Breast epithelium (tissue), 4 donors: ENCODE measurements around the gene SP9. TPM values are rescaled to one million over a fixed set of nuclear protein-coding genes. Genes with fewer than 3 reads are reported as not detected.

Experiments used
- DNase-seq, 2 donors: peaks; one replicate each; pipeline ENCODE4 v3.0.0-alpha.2; 2019; ENCODE audit warnings: low spot score in 2 of 2
- H3K27ac ChIP-seq, 2 donors: fragments of 200-600 bp; sonication (generic) in 1 of 2; one replicate each; pipeline ENCODE4 v1.5.1; 2016 to 2019; ENCODE audit warnings: mild to moderate bottlenecking in 1 of 2
- H3K27me3 ChIP-seq, 2 donors: fragments of 200-600 bp; sonication (generic) in 1 of 2; one replicate each; pipeline versions ENCODE4 v1.5.1 to v1.6.0; 2017 to 2019; ENCODE audit warnings: control low read depth in 1 of 2, mild to moderate bottlenecking in 1 of 2
- H3K36me3 ChIP-seq: fragments of 200-600 bp; one replicate; pipeline ENCODE4 v1.5.1; 2019
- H3K4me1 ChIP-seq, 2 donors: fragments of 200-600 bp; sonication (generic); one replicate each; pipeline ENCODE4 v1.5.1; 2016 to 2019; ENCODE audit warnings: control low read depth in 1 of 2
- H3K4me3 ChIP-seq, 3 donors: fragments of 200-600 bp; sonication (generic); 1 replicate in 2 of 3; 2 replicates in 1 of 3; pipeline ENCODE4 v1.5.1; 2016 to 2019; ENCODE audit warnings: mild to moderate bottlenecking in 3 of 3, moderate library complexity in 2 of 3
- H3K9me3 ChIP-seq, 2 donors: fragments of 200-600 bp; sonication (generic) in 1 of 2; one replicate each; pipeline ENCODE4 v1.5.1; 2016 to 2019; ENCODE audit warnings: control low read depth in 1 of 2
- POLR2A ChIP-seq: fragments of 450-650 bp; IDR thresholded peaks from one replicate; pipeline ENCODE4 v1.6.1; 2016; ENCODE audit warnings: antibody characterized with exemption, mild to moderate bottlenecking, moderate library complexity
- POLR2AphosphoS5 ChIP-seq, 3 donors: sonication (generic); formaldehyde crosslinking; IDR thresholded peaks; one replicate each; pipeline ENCODE4 v1.6.1; 2017; ENCODE audit warnings: antibody characterized with exemption in 3 of 3
- intact Hi-C: fragments of 100-400 bp; cut with DNase I; formaldehyde crosslinking; loops from one replicate; pipeline ENCODE4 v1.15.1; 2023; ENCODE audit warnings: low total_unique reads
- total RNA-seq, 3 donors: library from RNA; depleted of rRNA; stranded (reverse); fragments of >200 nt; gene quantifications; one replicate each; pipeline ENCODE4 v1.1.0, GENCODE V29; 2016
- TF ChIP-seq, protein P1 (sequence below), 3 donors: fragments of 450-650 bp; IDR thresholded peaks; one replicate each; pipeline ENCODE4 v1.5.1; 2016 to 2017; ENCODE audit warnings: antibody characterized with exemption in 3 of 3, mild to moderate bottlenecking in 3 of 3, moderate library complexity in 3 of 3

Gene SP9
- total RNA-seq, 3 donors from 2014 or later, result 0.33 to 0.80 TPM; not detected in 1

DNA sequence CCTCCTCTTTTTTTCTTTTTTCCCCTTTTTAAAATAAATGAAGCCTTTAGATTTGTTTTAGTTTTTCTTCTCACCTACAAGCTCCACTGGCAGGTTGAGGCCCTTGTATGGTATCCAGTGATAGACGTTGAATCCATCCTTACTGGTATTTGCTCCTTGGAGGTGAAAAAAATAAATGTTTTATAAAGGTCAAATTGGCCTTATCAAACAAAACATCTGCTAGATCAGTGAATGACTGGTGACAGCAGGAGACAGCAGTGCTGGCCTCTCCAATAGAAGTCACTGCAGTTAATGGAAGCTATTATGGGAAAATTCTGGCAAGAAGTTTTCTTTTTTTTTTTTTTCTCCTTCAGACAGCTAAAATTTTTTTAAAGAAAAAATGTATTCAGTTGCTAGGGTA, 12.6 kb upstream of the SP9 start:
- peaks cover 0 to 7% of the 10 kb centered on the region in 2 donors for H3K4me1 ChIP-seq
- intact Hi-C loops, result no loop called here
- H3K27ac ChIP-seq, result no peak overlapping the region
- no peaks in the 10 kb centered on the region for H3K9me3 ChIP-seq
- H3K27me3 ChIP-seq, result peaks cover 5 to 27% of the 10 kb centered on the region in 2 donors
- no peak for TF ChIP-seq POLR2A
- TF ChIP-seq POLR2AphosphoS5 (IDR thresholded peaks at IDR 0.05), result no peak
- TF ChIP-seq, protein P1, sequence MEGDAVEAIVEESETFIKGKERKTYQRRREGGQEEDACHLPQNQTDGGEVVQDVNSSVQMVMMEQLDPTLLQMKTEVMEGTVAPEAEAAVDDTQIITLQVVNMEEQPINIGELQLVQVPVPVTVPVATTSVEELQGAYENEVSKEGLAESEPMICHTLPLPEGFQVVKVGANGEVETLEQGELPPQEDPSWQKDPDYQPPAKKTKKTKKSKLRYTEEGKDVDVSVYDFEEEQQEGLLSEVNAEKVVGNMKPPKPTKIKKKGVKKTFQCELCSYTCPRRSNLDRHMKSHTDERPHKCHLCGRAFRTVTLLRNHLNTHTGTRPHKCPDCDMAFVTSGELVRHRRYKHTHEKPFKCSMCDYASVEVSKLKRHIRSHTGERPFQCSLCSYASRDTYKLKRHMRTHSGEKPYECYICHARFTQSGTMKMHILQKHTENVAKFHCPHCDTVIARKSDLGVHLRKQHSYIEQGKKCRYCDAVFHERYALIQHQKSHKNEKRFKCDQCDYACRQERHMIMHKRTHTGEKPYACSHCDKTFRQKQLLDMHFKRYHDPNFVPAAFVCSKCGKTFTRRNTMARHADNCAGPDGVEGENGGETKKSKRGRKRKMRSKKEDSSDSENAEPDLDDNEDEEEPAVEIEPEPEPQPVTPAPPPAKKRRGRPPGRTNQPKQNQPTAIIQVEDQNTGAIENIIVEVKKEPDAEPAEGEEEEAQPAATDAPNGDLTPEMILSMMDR (IDR thresholded peaks at IDR 0.05), result no peak
- no peaks in the 10 kb centered on the region for H3K36me3 ChIP-seq
- H3K4me3 ChIP-seq, result no peak overlapping the region
- no peak for DNase-seq

DNA sequence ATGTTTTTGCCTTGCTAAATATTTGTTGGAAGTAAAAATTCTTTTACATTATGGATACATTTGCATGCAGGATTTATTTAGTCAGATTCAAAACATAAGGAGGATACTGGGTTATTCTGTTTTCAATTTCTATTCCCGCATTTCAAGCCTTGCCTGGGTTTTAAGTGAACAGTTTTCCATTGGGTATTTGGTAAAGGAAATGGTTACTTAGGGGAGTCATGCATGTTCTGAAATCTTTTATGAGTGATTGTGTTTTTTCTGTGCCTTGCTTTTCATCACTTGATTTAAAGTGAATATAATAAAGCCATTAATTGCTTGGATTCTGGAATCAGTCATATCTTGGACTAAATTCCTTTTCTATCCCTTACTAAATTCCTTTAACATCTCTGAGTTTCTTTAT, 12.0 kb upstream of the SP9 start:
- H3K4me1 ChIP-seq, result peaks cover 0 to 7% of the 10 kb centered on the region in 2 donors
- no peak overlapping the region for H3K4me3 ChIP-seq
- no peak overlapping the region for H3K27ac ChIP-seq
- intact Hi-C loops, result no loop called here
- no peaks in the 10 kb centered on the region for H3K9me3 ChIP-seq
- no peaks in the 10 kb centered on the region for H3K36me3 ChIP-seq
- DNase-seq, result no peak
- H3K27me3 ChIP-seq, result peaks cover 5 to 33% of the 10 kb centered on the region in 2 donors
- TF ChIP-seq, protein P1 (IDR thresholded peaks at IDR 0.05), result no peak
- no peak for TF ChIP-seq POLR2AphosphoS5 (IDR thresholded peaks at IDR 0.05)
- no peak for TF ChIP-seq POLR2A

DNA sequence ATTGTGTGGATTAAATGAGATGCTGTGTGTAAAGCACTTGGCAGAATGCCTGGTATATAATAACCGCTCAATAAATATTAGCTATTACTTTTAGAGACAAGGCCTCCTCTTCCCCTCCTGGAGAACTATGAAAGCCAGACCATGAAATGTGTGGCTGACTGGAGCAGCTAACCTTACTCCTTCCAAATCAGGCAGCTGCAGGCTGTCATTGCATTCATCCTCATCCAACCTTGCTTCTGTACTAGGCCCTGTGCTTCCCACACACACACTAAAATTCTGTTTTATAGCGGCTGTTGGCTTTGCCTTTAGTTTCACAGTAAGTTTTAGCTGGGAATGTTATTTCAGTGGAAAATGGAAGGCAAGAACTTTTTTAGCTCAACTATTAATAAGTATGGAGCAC, 10.2 kb upstream of the SP9 start:
- no peak for DNase-seq
- Histone ChIP-seq H3K27ac (no peak overlapping the region), H3K9me3 (no peaks in the 10 kb centered on the region), H3K4me3 (no peak overlapping the region), H3K27me3 (peaks cover 11 to 46% of the 10 kb centered on the region in 2 donors), H3K4me1 (peaks cover 0 to 7% of the 10 kb centered on the region in 2 donors), H3K36me3 (no peaks in the 10 kb centered on the region)
- no peak for TF ChIP-seq POLR2AphosphoS5 (IDR thresholded peaks at IDR 0.05)
- no peak for TF ChIP-seq POLR2A
- TF ChIP-seq, protein P1 (IDR thresholded peaks at IDR 0.05), result no peak
- intact Hi-C loops, result no loop called here

DNA sequence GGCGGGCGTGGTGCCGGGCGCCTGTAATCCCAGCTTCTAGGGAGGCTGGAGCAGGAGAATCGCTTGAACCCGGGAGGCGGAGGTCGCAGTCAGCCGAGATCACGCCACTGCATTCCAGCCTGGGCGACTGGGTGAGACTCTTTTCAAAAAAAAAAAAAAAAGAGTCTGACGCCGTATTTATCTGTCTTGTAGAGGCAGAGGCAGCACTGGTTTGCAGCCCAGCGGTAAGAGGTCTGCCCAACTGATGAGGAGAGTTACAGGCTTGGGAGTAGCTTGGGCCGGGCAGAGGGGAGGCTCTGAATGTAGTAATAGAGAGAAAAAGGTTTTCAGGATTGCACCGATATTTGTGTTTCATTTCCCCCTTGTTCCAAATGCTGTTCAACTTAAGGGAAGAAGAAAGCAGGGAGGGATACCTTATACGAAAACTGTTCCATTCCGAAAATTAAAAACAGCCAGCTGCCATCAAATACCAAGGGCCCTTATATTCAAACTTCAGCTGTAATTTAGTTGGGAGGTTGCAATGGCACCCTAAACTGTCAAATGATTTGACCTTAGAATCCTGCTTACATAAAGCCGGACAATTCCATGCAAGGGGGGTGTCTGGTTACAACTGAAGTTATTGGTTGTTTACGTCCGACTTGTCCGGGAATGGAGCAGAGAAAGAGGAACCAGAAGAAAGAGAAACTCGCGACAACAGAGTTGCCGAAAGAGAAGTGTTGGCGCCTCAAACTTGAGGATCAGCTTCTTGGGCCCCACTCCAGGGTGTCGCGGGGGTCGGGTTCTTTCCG, 9.2 kb upstream of the SP9 start:
- TF ChIP-seq POLR2A (no peak), POLR2AphosphoS5 (IDR thresholded peaks at IDR 0.05) (no peak)
- TF ChIP-seq, protein P1 (IDR thresholded peaks at IDR 0.05), result no peak
- peaks cover 0 to 7% of the 10 kb centered on the region in 2 donors for H3K4me1 ChIP-seq
- peaks cover 11 to 56% of the 10 kb centered on the region in 2 donors for H3K27me3 ChIP-seq
- H3K36me3 ChIP-seq, result no peaks in the 10 kb centered on the region
- peak overlapping the region in 1 of 2 donors; percentile 54 for H3K27ac ChIP-seq
- intact Hi-C loops, result no loop called here
- no peak for DNase-seq
- H3K9me3 ChIP-seq, result no peaks in the 10 kb centered on the region
- H3K4me3 ChIP-seq, result peak overlapping the region; percentile 35 to 70 (median 46)
